ENCODE measurements around the gene CMC4. TPM values are rescaled to one million over a fixed set of nuclear protein-coding genes. Genes with fewer than 3 reads are reported as not detected.
A peak's percentile ranks its signal among the peaks of the same experiment; 100 is the strongest.

The CMC4 gene
- total and polyA plus RNA-seq, 9 of the 15 experiments (the other 6 are each of a cell fraction or from before 2014, with no cell fraction given) = 3.5 to 16.9 (median 8.2) TPM

GRCh38 chrX:155094468-155095061 lies 23.6 kb upstream of the CMC4 start (continued):
- TF ChIP-seq PBX2 (CRISPR knock-in tag; IDR thresholded peaks at IDR 0.05; ENCODE audit: low read depth) = no peak
- TF ChIP-seq PBX2 (tag; conservative IDR thresholded peaks at IDR 0.05; ENCODE audit: low read depth) = no peak
- TF ChIP-seq RAD21 (CRISPR knock-in tag; conservative IDR thresholded peaks at IDR 0.05 in 1 of 2, IDR thresholded peaks at IDR 0.05 in 1 of 2) = peak; percentile 35 to 62; a peak in 3 of 4 replicates
- TF ChIP-seq CTCF (IDR thresholded peaks at IDR 0.05 in 2 of 3, conservative IDR thresholded peaks at IDR 0.05 in 1 of 3; ENCODE audit: insufficient read depth in 2 of 3, low read depth in 1 of 3, low read length in 3 of 3) = peak; percentile 54 to 61 (median 56)
- TF ChIP-seq SMC3 (conservative IDR thresholded peaks at IDR 0.05; ENCODE audit: insufficient read depth, low read depth, low read length) = peak; percentile 32; the same call in 1 of the 2 replicates
